HL-60 (cell line): ENCODE data around the gene EIF4E2.

Experiments
- DNase-seq, 2 experiments: peaks; one replicate each; pipeline ENCODE4 v3.0.0-alpha.2; 2010 to 2020; ENCODE audit warnings: low read depth in 1 of 2, low spot score in 1 of 2
- H3K27ac ChIP-seq: fragments of 250-450 bp; sonication (Bioruptor Pico); replicated peaks from 2 replicates; pipeline ENCODE4 v1.5.1; 2020; ENCODE audit warnings: mild to moderate bottlenecking, moderate library complexity
- H3K27me3 ChIP-seq: fragments of 250-450 bp; sonication (Bioruptor Pico); 2 replicates; pipeline ENCODE4 v1.5.1; 2021; ENCODE audit warnings: mild to moderate bottlenecking, moderate library complexity; ENCODE audit not compliant: insufficient read depth, poor library complexity, severe bottlenecking
- H3K4me3 ChIP-seq: replicated peaks from 2 replicates; pipeline ENCODE4 v1.5.1; 2011; ENCODE audit warnings: mild to moderate bottlenecking, control low read depth, low read length; ENCODE audit not compliant: insufficient read depth
- CTCF ChIP-seq: IDR thresholded peaks from one replicate; pipeline ENCODE4 v1.5.1; 2011; ENCODE audit warnings: low read length, control low read depth, inconsistent platforms; ENCODE audit not compliant: insufficient read depth
- GABPA ChIP-seq: IDR thresholded peaks from 2 replicates; pipeline ENCODE4 v1.6.1; 2012; ENCODE audit warnings: low read depth
- POLR2AphosphoS5 ChIP-seq: IDR thresholded peaks from 2 replicates; pipeline ENCODE4 v1.6.1; 2012; ENCODE audit warnings: low read depth
- REST ChIP-seq: IDR thresholded peaks from 2 replicates; pipeline ENCODE4 v1.6.1; 2012; ENCODE audit warnings: low read depth; ENCODE audit not compliant: insufficient replicate concordance
- SPI1 ChIP-seq: IDR thresholded peaks from 2 replicates; pipeline ENCODE4 v1.6.1; 2012; ENCODE audit warnings: low read depth, mild to moderate bottlenecking, borderline replicate concordance

The EIF4E2 gene

GRCh38 chr2:232525791-232526371 is 24.6 kb upstream of the EIF4E2 start, which contains the start of gene CHRND:
TSS of gene CHRND (plus strand) at chr2:232526160. CDS start at chr2:232526216, 56 bp downstream.
- H3K27me3 ChIP-seq = peaks cover 25% of the 10 kb centered on the region
- H3K4me3 ChIP-seq = no peak within 1 kb of the TSS
- DNase-seq = no peak
- no peak within 1 kb of the TSS for H3K27ac ChIP-seq
- TF ChIP-seq SPI1 = no peak
- no peak for TF ChIP-seq CTCF
- TF ChIP-seq GABPA = no peak
- no peak for TF ChIP-seq POLR2AphosphoS5
- TF ChIP-seq REST = no peak

GRCh38 chr2:232526372-232526941 is 24.0 kb upstream of the EIF4E2 start:
- TF ChIP-seq POLR2AphosphoS5 (no peak), SPI1 (no peak)
- no peak for DNase-seq
- H3K4me3 ChIP-seq = no peak overlapping the region
- peaks cover 25% of the 10 kb centered on the region for H3K27me3 ChIP-seq
- no peak overlapping the region for H3K27ac ChIP-seq

- TF ChIP-seq SPI1 (no peak), GABPA (no peak), REST (no peak), CTCF (no peak), POLR2AphosphoS5 (no peak)
- no peak for DNase-seq
- H3K4me3 ChIP-seq = no peak overlapping the region
- H3K27ac ChIP-seq = no peak overlapping the region
- peaks cover 18% of the 10 kb centered on the region for H3K27me3 ChIP-seq
Measured at GRCh38 chr2:232527905-232528470, 22.5 kb upstream of the EIF4E2 start.

- no peak for TF ChIP-seq SPI1
- TF ChIP-seq REST = no peak
- no peak for TF ChIP-seq CTCF
- no peak for TF ChIP-seq POLR2AphosphoS5
- no peak for TF ChIP-seq GABPA
- Histone ChIP-seq H3K27ac (no peak overlapping the region), H3K4me3 (no peak overlapping the region), H3K27me3 (peaks cover 8% of the 10 kb centered on the region)
- no peak for DNase-seq
Measured at GRCh38 chr2:232528746-232529460, 21.6 kb upstream of the EIF4E2 start.
